Neural cell (in vitro differentiated cells): ENCODE measurements around the gene CCNB1IP1. TPM values are rescaled to one million over a fixed set of nuclear protein-coding genes. Genes with fewer than 3 reads are reported as not detected.

Experiments
- H2AFZ ChIP-seq: fragments of 200-600, 300-800 bp; sonication (generic), shearing (Covaris generic); 2 replicates; pipeline ENCODE4 v1.6.0; 2014; ENCODE audit warnings: low read depth, mild to moderate bottlenecking, antibody characterized with exemption, low read length, moderate library complexity
- H3F3A ChIP-seq: fragments of 200-600 bp; shearing (Covaris generic); 2 replicates; pipeline ENCODE4 v1.6.1; 2016; ENCODE audit warnings: mild to moderate bottlenecking, moderate library complexity, mixed read lengths, antibody characterized with exemption, low read length; ENCODE audit not compliant: insufficient read depth, poor library complexity, severe bottlenecking
- H3K27ac ChIP-seq: fragments of 200-600, 300-800 bp; sonication (generic), shearing (Covaris generic); 2 replicates; pipeline ENCODE4 v1.5.1; 2014; ENCODE audit warnings: mild to moderate bottlenecking, low read length, moderate library complexity
- H3K27me3 ChIP-seq: fragments of 300-800, 200-600 bp; sonication (generic), shearing (Covaris generic); 2 replicates; pipeline ENCODE4 v1.6.0; 2014; ENCODE audit warnings: mild to moderate bottlenecking, low read depth, low read length, moderate library complexity; ENCODE audit not compliant: insufficient read depth
- H3K36me3 ChIP-seq: fragments of 300-800, 200-600 bp; sonication (generic), shearing (Covaris generic); 2 replicates; pipeline ENCODE4 v1.5.1; 2014; ENCODE audit warnings: mild to moderate bottlenecking, antibody characterized with exemption, low read length, moderate library complexity; ENCODE audit not compliant: insufficient read depth
- H3K4me2 ChIP-seq: fragments of 300-800, 200-600 bp; sonication (generic), shearing (Covaris generic); 2 replicates; pipeline ENCODE4 v1.6.0; 2014; ENCODE audit warnings: mild to moderate bottlenecking, low read length
- H3K4me3 ChIP-seq: fragments of 300-800, 200-600 bp; sonication (generic), shearing (Covaris generic); 2 replicates; pipeline ENCODE4 v1.5.1; 2014; ENCODE audit warnings: mild to moderate bottlenecking, low read length, moderate library complexity
- H3K79me2 ChIP-seq: fragments of 200-600 bp; shearing (Covaris generic); replicated peaks from 2 replicates; pipeline ENCODE4 v1.6.0; 2014; ENCODE audit warnings: mild to moderate bottlenecking, low read length, moderate library complexity; ENCODE audit not compliant: insufficient read depth
- H3K9ac ChIP-seq: fragments of 300-800, 200-600 bp; sonication (generic), shearing (Covaris generic); 2 replicates; pipeline ENCODE4 v1.6.1; 2016; ENCODE audit warnings: mild to moderate bottlenecking, low read length, mixed read lengths
- H3K9me2 ChIP-seq: fragments of 200-600 bp; shearing (Covaris generic); 2 replicates; pipeline ENCODE4 v1.6.1; 2016; ENCODE audit warnings: mild to moderate bottlenecking, low read length, mixed read lengths; ENCODE audit not compliant: insufficient read depth
- H3K9me3 ChIP-seq: fragments of 200-600, 300-800 bp; sonication (generic), shearing (Covaris generic); 2 replicates; pipeline ENCODE4 v1.6.1; 2016; ENCODE audit warnings: mild to moderate bottlenecking, mixed run types, low read length, moderate library complexity, mixed read lengths
- H4K20me1 ChIP-seq: fragments of 200-600 bp; shearing (Covaris generic); 2 replicates; pipeline ENCODE4 v1.6.1; 2016; ENCODE audit warnings: mild to moderate bottlenecking, mixed run types; ENCODE audit not compliant: insufficient read depth
- EP300 ChIP-seq: fragments of 450-650 bp; conservative IDR thresholded peaks from 2 replicates; pipeline ENCODE4 v1.6.1; 2014; ENCODE audit warnings: antibody characterized with exemption, mild to moderate bottlenecking, moderate library complexity; ENCODE audit not compliant: poor library complexity, severe bottlenecking
- EZH2 ChIP-seq: fragments of 200-600, 300-800 bp; shearing (Covaris generic), sonication (generic); IDR thresholded peaks from 2 replicates; pipeline ENCODE4 v1.6.1; 2014; ENCODE audit warnings: antibody characterized with exemption, low read length, borderline replicate concordance, mild to moderate bottlenecking; ENCODE audit not compliant: insufficient read depth, poor library complexity, severe bottlenecking
- MXI1 ChIP-seq: fragments of 450-650 bp; conservative IDR thresholded peaks from 2 replicates; pipeline ENCODE4 v1.6.1; 2014; ENCODE audit warnings: antibody characterized with exemption, mild to moderate bottlenecking; ENCODE audit not compliant: poor library complexity, severe bottlenecking
- POLR2AphosphoS5 ChIP-seq: IDR thresholded peaks from 2 replicates; pipeline ENCODE4 v1.6.1; 2012
- RAD21 ChIP-seq: fragments of 450-650 bp; conservative IDR thresholded peaks from 2 replicates; pipeline ENCODE4 v1.6.1; 2014; ENCODE audit warnings: antibody characterized with exemption, mild to moderate bottlenecking, moderate library complexity
- SMC3 ChIP-seq: fragments of 450-650 bp; conservative IDR thresholded peaks from 2 replicates; pipeline ENCODE4 v1.6.1; 2014; ENCODE audit warnings: antibody characterized with exemption, mild to moderate bottlenecking, moderate library complexity; ENCODE audit not compliant: poor library complexity
- TAF1 ChIP-seq: IDR thresholded peaks from 2 replicates; pipeline ENCODE4 v1.6.1; 2012; ENCODE audit warnings: low read depth
- polyA plus RNA-seq: library from polyadenylated mRNA; depleted of rRNA; stranded (reverse); fragments of >200 nt; gene quantifications from 2 replicates; pipeline ENCODE4 v1.2.3, GENCODE V29; 2014
- TF ChIP-seq, protein P1 (sequence below): fragments of 450-650 bp; IDR thresholded peaks from 2 replicates; pipeline ENCODE4 v1.5.1; 2014; ENCODE audit warnings: antibody characterized with exemption, mild to moderate bottlenecking, moderate library complexity; ENCODE audit not compliant: poor library complexity, severe bottlenecking
- TF ChIP-seq, protein P2 (sequence below): IDR thresholded peaks from 2 replicates; pipeline ENCODE4 v1.6.1; 2012; ENCODE audit warnings: borderline replicate concordance

Gene CCNB1IP1
- polyA plus RNA-seq, 1 donor from 2014 or later: 67.2 TPM

DNA sequence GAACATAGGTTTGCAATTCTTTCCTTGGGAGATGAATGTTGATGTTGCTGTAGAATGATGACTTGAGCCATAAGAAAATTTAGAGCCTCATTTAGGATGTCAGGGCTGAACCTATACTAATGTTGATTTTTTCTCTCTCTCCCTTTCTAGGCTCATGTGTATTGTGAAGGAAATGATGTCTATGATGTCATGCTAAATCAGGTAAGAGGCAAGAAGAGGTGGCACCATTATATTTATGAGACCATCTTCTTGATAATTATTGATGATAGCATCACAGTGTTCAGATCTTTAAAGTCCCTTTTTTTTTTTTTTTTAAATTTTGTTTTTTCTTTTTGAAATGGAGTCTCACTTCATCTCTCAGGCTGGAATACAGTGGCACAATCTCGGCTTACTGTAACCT is 13.6 kb upstream of the CCNB1IP1 start:
- Histone ChIP-seq H3F3A (no peaks in the 10 kb centered on the region), H3K9me2 (no peaks in the 10 kb centered on the region), H2AFZ (no peak overlapping the region), H3K79me2 (peaks cover 8% of the 10 kb centered on the region), H4K20me1 (no peaks in the 10 kb centered on the region), H3K27me3 (no peaks in the 10 kb centered on the region), H3K9me3 (no peaks in the 10 kb centered on the region), H3K4me3 (no peak overlapping the region), H3K27ac (no peak overlapping the region), H3K4me2 (no peak overlapping the region), H3K36me3 (no peaks in the 10 kb centered on the region), H3K9ac (no peak overlapping the region)
- TF ChIP-seq SMC3 (no peak), TAF1 (no peak), EP300 (no peak), MXI1 (no peak), EZH2 (no peak), RAD21 (no peak), POLR2AphosphoS5 (no peak)
- TF ChIP-seq, protein P1, sequence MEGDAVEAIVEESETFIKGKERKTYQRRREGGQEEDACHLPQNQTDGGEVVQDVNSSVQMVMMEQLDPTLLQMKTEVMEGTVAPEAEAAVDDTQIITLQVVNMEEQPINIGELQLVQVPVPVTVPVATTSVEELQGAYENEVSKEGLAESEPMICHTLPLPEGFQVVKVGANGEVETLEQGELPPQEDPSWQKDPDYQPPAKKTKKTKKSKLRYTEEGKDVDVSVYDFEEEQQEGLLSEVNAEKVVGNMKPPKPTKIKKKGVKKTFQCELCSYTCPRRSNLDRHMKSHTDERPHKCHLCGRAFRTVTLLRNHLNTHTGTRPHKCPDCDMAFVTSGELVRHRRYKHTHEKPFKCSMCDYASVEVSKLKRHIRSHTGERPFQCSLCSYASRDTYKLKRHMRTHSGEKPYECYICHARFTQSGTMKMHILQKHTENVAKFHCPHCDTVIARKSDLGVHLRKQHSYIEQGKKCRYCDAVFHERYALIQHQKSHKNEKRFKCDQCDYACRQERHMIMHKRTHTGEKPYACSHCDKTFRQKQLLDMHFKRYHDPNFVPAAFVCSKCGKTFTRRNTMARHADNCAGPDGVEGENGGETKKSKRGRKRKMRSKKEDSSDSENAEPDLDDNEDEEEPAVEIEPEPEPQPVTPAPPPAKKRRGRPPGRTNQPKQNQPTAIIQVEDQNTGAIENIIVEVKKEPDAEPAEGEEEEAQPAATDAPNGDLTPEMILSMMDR: no peak
- TF ChIP-seq, protein P2, sequence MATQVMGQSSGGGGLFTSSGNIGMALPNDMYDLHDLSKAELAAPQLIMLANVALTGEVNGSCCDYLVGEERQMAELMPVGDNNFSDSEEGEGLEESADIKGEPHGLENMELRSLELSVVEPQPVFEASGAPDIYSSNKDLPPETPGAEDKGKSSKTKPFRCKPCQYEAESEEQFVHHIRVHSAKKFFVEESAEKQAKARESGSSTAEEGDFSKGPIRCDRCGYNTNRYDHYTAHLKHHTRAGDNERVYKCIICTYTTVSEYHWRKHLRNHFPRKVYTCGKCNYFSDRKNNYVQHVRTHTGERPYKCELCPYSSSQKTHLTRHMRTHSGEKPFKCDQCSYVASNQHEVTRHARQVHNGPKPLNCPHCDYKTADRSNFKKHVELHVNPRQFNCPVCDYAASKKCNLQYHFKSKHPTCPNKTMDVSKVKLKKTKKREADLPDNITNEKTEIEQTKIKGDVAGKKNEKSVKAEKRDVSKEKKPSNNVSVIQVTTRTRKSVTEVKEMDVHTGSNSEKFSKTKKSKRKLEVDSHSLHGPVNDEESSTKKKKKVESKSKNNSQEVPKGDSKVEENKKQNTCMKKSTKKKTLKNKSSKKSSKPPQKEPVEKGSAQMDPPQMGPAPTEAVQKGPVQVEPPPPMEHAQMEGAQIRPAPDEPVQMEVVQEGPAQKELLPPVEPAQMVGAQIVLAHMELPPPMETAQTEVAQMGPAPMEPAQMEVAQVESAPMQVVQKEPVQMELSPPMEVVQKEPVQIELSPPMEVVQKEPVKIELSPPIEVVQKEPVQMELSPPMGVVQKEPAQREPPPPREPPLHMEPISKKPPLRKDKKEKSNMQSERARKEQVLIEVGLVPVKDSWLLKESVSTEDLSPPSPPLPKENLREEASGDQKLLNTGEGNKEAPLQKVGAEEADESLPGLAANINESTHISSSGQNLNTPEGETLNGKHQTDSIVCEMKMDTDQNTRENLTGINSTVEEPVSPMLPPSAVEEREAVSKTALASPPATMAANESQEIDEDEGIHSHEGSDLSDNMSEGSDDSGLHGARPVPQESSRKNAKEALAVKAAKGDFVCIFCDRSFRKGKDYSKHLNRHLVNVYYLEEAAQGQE: no peak

DNA sequence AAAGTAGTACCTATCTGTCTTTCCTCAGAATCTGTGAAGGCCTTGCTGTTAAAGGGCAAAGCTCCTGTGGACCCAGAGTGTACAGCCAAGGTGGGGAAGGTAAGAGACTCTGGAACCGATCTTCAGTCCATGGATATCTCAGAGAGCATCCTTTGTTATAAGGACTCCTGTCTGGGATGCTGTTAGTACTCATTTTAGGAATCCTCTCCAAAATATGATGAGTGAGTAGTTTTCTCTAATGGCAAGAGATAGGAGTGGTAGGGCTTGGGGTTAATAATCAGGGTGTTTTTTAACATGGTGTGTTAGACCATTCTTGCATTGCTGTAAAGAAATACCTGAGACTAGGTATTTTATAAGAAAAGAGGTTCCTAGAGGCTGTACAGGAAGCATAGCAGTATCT is 12.3 kb upstream of the CCNB1IP1 start:
- TF ChIP-seq SMC3 (no peak), TAF1 (no peak), RAD21 (no peak), EZH2 (no peak), MXI1 (no peak), POLR2AphosphoS5 (no peak), EP300 (no peak)
- TF ChIP-seq, protein P1: no peak
- TF ChIP-seq, protein P2: no peak
- Histone ChIP-seq H3K27ac (no peak overlapping the region), H3K4me2 (no peak overlapping the region), H3K4me3 (no peak overlapping the region), H3K9me3 (no peaks in the 10 kb centered on the region), H4K20me1 (no peaks in the 10 kb centered on the region), H3F3A (no peaks in the 10 kb centered on the region), H3K9ac (no peak overlapping the region), H3K79me2 (peaks cover 8% of the 10 kb centered on the region), H3K9me2 (no peaks in the 10 kb centered on the region), H3K36me3 (no peaks in the 10 kb centered on the region), H2AFZ (no peak overlapping the region), H3K27me3 (no peaks in the 10 kb centered on the region)
